ENCODE results near the gene CNN2. TPM values are rescaled to one million over a fixed set of nuclear protein-coding genes. Genes with fewer than 3 reads are reported as not detected.

CNN2 gene
- total RNA-seq, 1 donor from 2014 or later, result 23.2 TPM

GRCh38 chr19:995051-995827 is 31.2 kb upstream of the CNN2 start:
- ATAC-seq, result peak; percentile 42
- peak; percentile 91 for DNase-seq (ENCODE audit: low spot score)

GRCh38 chr19:996051-996838 is 30.2 kb upstream of the CNN2 start:
- ATAC-seq (peak; percentile 17), DNase-seq (ENCODE audit: low spot score) (no peak)

GRCh38 chr19:998064-998463 is 28.3 kb upstream of the CNN2 start:
- DNase-seq (ENCODE audit: low spot score) (no peak), ATAC-seq (no peak)

- DNase-seq (ENCODE audit: low spot score) (no peak), ATAC-seq (no peak)
Measured at GRCh38 chr19:999379-999719, 27.1 kb upstream of the CNN2 start.

- no peak for DNase-seq (ENCODE audit: low spot score)
- ATAC-seq, result no peak
Measured at GRCh38 chr19:1000095-1000494, 26.3 kb upstream of the CNN2 start, which contains the start of gene GRIN3B. TSS of gene GRIN3B (plus strand) at chr19:1000419. CDS start at chr19:1000438, 19 bp downstream.

- ATAC-seq, result no peak
Measured at GRCh38 chr19:1000591-1001537, 25.5 kb upstream of the CNN2 start.

GRCh38 chr19:1001538-1002166 is 24.8 kb upstream of the CNN2 start:
- DNase-seq (ENCODE audit: low spot score) (no peak), ATAC-seq (peak; percentile 76)

More at GRCh38 chr19:1000591-1001537, 25.5 kb upstream of the CNN2 start:
- no peak for DNase-seq (ENCODE audit: low spot score)

- DNase-seq (ENCODE audit: low spot score) (no peak), ATAC-seq (no peak)
Measured at GRCh38 chr19:1002600-1002999, 23.8 kb upstream of the CNN2 start.

GRCh38 chr19:1003283-1003682 is 23.1 kb upstream of the CNN2 start:
- no peak for DNase-seq (ENCODE audit: low spot score)
- no peak for ATAC-seq

- no peak for ATAC-seq
- no peak for DNase-seq (ENCODE audit: low spot score)
Measured at GRCh38 chr19:1004204-1004802, 22.1 kb upstream of the CNN2 start.

- DNase-seq (ENCODE audit: low spot score) (no peak), ATAC-seq (no peak)
Measured at GRCh38 chr19:1004803-1005664, 21.4 kb upstream of the CNN2 start.

GRCh38 chr19:1006711-1007398 is 19.6 kb upstream of the CNN2 start:
- no peak for ATAC-seq
- DNase-seq (ENCODE audit: low spot score), result no peak

GRCh38 chr19:1007399-1008251 is 18.8 kb upstream of the CNN2 start:
- DNase-seq (ENCODE audit: low spot score), result no peak
- no peak for ATAC-seq

GRCh38 chr19:1008268-1009040 is 18.0 kb upstream of the CNN2 start:
- DNase-seq (ENCODE audit: low spot score) (no peak), ATAC-seq (no peak)

- peak; percentile 6 for ATAC-seq
- DNase-seq (ENCODE audit: low spot score), result no peak
Measured at GRCh38 chr19:1009041-1009980, 17.1 kb upstream of the CNN2 start.

Measured in left lobe of liver (tissue), 2 donors.